ENCODE measurements around the gene KIRREL2.
"Not testable (repeated sequence)": the region's sequence is repeated elsewhere in the genome, so short reads cannot be mapped to it uniquely, and the experiment has no call there.

The KIRREL2 gene

GRCh38 chr19:35870124-35870736, 13.5 kb downstream of the KIRREL2 start:
- peak; percentile 77 for DNase-seq

DNA sequence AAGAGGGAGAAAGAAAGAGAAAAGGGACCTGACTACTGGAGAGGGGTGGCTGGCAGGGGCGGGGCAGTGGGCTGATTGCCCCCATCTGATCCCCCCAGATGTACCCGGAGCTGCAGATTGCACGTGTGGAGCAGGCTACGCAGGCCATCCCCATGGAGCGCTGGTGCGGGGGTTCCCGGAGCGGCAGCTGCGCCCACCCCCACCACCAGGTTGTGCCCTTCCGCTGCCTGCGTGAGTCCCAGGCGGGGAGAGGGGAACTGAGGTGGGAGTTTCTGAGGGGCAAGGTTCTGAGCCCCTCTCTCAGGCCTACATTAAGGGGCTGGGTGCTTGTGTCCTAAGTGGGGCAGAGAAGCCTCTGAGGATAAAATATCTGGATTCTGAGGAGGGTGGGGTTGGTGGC, 14.1 kb downstream of the KIRREL2 start:
- DNase-seq = no peak

DNA sequence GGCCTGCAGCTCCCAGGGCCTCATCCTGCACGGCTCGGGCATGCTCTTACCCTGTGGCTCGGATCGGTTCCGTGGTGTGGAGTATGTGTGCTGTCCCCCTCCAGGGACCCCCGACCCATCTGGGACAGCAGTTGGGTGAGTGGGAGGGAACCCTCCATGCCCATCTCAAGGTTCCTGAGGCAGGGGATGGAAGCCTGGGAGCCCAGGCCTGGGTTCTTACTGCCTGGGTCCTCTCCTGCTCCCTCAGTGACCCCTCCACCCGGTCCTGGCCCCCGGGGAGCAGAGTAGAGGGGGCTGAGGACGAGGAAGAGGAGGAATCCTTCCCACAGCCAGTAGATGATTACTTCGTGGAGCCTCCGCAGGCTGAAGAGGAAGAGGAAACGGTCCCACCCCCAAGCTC, 14.9 kb downstream of the KIRREL2 start:
- DNase-seq = no peak

- DNase-seq = no peak
Observed at GRCh38 chr19:35872180-35872579, 15.5 kb downstream of the KIRREL2 start.

DNA sequence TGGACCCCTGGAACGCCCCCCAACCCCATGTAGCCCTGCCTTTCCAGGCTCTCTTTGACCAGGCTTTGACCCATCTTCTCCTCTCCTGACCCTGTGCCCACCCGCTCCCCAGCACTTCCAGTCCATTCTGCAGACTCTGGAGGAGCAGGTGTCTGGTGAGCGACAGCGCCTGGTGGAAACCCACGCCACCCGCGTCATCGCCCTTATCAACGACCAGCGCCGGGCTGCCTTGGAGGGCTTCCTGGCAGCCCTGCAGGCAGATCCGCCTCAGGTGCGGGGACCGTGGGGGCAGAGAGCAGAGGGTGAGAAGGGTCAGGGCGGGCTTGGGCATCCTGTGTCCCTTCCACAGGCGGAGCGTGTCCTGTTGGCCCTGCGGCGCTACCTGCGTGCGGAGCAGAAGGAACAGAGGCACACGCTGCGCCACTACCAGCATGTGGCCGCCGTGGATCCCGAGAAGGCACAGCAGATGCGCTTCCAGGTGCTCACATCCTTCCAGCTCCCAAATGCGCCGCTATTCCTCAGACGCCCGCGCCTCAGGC, 17.8 kb downstream of the KIRREL2 start:
- no peak for DNase-seq

- no peak for DNase-seq
Observed at GRCh38 chr19:35879068-35879467, 22.4 kb downstream of the KIRREL2 start.

DNA sequence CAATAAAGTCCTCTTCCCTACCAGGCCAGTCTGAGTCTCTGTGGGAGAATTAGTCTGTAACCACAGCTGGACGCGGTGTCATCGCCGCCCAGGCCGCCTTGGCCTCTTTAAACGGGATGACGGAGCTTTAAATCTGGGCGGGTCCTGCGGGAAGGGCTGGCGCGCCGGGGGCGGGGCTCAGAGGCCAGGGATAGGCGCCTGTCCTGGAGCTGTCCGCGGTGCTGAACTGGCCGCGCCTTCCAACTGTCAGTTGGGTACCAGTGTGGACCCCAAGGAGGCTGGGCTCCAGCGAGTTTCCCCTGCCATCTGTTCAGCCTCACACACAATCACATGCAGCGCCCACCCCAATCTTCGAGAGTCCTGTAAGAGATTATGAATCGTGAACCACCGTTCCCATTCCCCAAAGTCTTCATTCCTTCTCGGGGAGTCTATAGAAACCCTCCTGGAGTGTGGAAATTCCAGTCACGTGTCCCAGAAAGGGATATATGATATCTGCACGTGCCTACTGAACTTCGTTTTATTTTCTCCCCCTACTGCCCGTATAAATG, 23.1 kb downstream of the KIRREL2 start:
- DNase-seq = peak; percentile 56

DNA sequence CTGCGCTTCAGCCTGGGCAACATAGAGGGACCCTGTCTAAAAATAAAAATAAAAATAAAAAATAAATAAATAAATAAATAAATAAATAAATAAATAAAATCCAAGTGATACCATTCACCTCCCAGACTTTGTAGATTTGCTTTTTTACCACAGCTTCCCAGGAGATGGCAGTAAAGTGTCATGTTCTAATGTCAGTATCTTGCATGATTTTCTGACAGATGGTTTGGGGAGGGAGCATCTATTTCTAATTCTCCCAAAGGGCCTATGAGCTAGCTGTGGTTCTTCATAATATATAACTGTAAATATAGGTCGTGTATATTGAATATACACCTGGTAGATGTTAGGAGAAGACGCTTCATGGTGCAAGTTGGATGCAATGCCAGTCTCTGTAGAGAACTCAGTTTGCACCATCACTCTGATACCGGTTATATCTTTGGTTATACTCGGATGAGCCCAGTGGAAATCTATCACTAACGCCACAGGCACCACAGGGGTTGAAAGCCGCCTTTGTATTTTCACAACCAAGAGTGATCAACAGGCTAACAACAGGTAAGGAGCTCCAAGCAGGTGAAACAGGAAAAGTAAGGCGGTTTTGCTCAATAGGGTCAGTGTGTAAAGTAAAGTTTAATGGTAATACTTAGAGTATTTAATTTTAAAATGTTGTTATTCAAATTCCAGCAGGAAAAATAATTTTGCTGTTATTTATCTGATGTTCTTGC, 25.6 kb downstream of the KIRREL2 start:
- peak; percentile 74 for DNase-seq

- DNase-seq = no peak
Observed at GRCh38 chr19:35883882-35884281, 27.2 kb downstream of the KIRREL2 start.

DNA sequence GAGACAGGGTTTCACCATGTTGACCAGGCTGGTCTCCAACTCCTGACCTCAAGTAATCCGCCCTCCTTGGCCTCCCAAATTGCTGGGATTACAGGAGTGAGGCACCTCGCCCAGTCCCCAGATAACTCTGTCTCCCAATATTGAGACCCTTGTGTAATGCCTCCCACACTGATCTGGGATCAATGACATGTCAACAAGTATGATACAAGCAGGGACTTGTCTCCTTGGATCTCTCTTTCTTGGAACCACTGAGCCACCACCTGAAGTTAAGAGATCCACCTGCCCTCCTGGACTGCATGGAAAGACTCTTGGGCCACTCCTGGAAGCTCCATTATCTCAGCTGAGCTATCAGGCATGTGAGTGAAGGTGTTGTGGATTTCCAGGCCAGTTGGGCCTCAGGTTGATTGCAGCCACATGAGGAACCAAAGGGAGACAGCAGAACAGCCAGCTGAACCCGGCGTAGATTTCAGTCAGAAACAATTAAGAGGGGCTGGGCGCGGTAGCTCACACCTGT, 28.6 kb downstream of the KIRREL2 start:
- no peak for DNase-seq

DNA sequence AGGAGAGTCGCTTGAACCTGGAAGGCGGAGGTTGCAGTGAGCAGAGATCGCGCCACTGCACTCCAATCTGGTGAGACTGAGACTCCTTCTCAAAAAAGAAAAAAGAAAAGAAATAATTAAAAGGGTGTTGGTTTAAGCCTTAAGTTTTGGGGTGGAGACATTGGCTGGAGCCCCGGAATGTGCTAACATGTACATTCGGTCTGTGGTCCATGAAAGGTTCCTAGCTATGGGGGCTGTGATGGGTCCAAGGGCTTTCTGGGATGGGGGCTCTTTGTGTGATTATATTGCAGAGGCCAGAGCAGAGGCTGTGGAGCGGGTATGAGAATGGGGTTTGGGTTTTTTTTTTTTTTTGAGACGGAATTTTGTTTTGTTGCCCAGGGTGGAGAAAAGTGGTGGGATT, 29.2 kb downstream of the KIRREL2 start:
- DNase-seq = no peak

DNA sequence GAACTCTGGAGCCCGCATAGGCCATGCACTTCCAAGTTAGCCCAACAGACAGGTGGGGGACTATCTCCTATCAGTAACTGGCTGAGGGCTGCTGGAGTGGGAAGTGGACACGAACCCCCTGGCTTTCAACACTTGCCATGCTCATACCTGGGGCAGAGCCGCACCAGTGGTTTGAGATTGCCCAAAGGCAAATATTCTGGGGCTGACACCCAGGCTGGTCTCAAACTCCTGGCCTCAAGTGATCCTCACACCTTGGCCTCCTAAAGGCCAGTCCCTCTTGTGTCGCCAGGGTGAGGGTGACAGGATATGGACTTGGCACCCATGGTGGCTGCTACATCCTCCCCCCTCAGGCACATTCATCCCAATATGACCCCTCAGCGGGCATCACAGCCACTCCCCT, 30.5 kb downstream of the KIRREL2 start:
- no peak for DNase-seq

- DNase-seq = no peak
Observed at GRCh38 chr19:35888398-35888797, 31.7 kb downstream of the KIRREL2 start.

GRCh38 chr19:35889370-35890112, 32.8 kb downstream of the KIRREL2 start:
- DNase-seq = no peak

DNA sequence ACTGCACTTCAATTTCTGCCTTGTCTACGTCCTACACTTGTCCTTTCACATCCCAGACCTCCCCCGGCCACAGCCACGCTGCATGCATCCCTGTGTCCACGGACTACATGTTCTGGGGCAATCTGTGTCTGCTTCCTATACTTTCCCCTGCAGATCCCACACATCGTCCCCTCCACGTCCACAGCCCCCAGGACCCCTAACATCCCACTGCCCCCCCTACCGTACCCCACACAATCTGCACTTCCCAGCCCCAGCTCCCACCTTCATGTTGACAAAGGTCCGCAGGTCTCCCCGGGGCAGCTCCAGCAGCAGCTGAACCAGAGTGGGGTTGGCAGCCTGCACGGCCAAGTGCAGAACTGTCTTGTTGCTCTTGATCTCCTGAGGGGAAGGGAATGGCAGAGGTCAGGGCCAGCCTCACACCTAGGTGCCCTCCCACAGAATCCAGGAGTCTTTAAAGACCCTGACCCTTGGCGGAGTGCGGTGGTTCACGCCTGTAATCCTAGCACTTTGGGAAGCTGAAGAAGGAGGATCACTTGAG, 33.5 kb downstream of the KIRREL2 start:
- DNase-seq = no peak

DNA sequence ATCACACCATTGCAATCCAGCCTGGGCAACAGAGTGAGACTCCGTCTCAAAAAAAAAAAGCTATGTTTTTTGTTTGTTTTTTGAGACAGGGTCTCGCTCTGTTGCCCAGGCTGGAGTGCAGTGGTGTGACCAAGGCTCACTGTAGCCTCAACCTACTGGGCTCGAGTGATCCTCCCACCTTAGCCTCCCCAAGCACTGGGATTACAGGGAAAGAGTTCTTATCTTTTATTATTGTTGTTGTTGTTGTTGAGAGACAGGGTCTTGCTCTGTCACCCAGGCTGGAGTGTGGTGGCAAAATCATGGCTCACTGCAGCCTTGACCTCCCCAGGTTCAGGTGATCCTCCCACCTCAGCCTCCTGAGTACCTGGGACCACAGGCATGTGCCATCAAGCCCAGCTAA, 35.1 kb downstream of the KIRREL2 start:
- not testable (repeated sequence) for DNase-seq

- no peak for DNase-seq
Observed at GRCh38 chr19:35894342-35894741, 37.6 kb downstream of the KIRREL2 start.

GRCh38 chr19:35895911-35896642, 39.4 kb downstream of the KIRREL2 start:
- DNase-seq = no peak

- DNase-seq = no peak
Observed at GRCh38 chr19:35896643-35897040, 39.9 kb downstream of the KIRREL2 start.

DNA sequence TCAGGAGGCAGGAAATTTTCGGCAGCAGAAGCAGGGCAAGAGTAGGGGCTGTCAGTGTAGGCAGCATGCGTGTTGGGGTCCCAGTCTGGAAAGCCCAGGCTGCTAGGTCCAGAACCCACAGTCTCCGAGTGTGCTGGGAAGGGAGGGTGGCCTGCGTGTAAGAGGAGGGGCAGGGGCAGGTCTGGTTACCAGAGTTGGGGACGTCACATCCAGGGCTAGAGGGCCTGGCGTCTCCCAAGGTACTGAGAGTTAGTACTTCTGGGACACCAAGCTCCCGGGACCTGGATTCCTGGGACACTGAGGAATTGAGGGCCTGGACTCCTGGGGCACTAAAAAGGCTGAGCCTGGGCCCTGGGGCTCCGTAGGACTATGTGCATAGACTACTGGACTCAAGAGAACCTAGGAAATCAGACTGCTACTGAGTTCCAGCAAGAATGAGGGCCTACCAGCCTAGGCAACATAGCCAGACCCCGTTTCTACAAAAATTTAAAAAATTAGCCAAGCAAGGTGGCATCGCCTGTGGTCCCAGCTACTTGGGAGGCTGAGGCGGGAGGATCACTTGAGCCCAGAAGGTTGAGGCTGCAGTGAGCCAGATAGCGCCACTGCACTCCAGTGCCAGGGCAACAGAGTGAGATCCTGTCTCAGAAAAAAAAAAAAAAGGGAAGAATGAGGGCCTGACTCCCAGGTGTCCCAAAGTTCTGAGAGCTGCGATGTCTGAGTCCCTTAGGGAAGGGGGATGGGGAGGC, 41.2 kb downstream of the KIRREL2 start:
- DNase-seq = no peak

GRCh38 chr19:35898499-35898809, 41.7 kb downstream of the KIRREL2 start:
- DNase-seq = no peak
